GM18909 (cell line): ENCODE measurements around the gene SERAC1.

Source experiments
- ATAC-seq: cut with Tn5 transposase; IDR thresholded peaks from one replicate; pipeline ENCODE4 v1.9.1; 2021; ENCODE audit warnings: mild to moderate bottlenecking; ENCODE audit not compliant: unreplicated experiment, poor library complexity

SERAC1 gene

DNA sequence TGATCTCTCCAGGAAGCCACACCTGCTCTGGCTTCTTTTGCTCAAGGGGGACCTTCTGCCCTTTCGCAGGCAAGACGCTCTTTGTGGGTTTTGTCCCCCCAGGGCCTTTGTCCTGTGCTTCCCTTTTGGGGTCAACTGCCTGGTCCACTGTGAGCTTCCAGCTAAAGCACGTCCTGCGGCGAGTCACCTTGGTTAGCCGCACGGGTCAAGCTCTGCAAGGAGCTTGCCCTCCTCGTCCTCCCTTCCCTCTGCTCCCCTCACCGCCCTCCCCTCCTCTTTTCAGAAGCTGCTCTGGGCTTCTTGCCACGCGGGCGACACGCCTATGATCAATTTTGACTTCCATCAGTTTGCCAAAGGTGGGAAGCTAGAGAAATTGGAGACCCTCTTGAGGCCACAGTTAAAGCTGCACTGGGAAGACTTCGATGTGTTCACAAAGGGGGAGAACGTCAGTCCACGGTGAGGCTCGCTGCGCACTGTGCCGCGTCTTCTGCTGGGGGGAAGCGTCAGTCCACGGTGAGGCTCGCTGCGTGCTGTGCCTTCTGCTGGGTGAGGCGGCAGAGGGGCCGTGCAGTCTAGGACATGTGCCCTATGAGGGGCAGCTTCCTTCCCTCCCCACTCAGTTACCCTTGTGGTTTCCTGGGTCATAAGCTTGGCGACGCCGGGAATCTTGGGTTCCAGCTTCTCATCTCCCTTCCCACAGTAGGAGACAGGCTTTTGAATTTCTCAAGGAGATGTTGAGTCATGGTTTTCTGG is 106.2 kb downstream of the SERAC1 start:
- ATAC-seq: no peak

GRCh38 chr6:158061361-158061708 is 106.7 kb downstream of the SERAC1 start:
- no peak for ATAC-seq

DNA sequence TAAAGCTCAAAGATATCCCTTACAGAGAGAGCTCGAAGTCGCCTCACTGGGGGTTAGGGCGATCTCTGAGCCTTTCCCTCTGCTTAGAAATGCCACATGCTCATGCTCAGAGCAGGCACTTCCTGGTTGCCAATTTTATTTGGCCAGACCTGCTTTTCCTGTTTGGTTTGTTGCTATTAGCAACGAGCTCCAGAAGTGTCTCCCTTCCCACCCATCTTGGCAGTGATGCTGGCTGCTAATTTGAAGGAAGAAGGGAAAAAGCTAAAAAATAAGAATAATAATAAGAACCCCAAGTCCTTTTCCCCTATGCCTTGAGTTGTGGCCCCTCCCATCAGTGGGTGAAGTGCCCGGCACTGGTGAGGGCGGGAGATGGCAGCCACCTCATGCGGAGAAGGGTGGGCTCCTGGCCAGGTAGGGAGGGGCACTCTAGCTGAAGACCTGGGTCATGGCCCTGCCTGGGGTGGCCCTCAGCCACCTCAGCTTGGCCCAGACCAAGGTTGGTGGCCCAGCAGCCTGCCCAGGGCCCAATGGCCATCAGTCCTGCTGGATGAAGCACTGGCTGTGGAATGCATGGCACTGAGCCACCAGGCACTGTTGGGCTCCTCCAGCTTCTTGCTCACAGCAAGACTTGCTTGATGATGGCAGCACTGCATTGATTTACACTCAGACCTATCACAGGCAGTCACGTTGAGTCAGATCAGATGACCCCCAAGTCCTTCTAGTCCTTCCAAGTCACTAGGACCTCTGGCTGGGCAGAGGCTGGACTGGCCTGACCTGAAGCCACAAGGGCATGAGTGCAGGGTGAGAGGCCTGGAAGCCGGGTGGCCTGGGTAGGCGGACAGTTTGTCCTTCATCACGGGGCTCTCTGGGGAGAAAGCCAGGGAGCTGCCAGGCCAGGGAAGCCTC is 107.4 kb downstream of the SERAC1 start:
- no peak for ATAC-seq
